H1 (cell line): ENCODE results near the gene THOP1. TPM values are rescaled to one million over a fixed set of nuclear protein-coding genes. Genes with fewer than 3 reads are reported as not detected.

Experiments
- CTCF ChIA-PET: fragments of 300-600 bp; sonication (Branson Sonifier 250); formaldehyde crosslinking; loops from one replicate; lab custom pipeline; 2021; ENCODE audit not compliant: partially characterized antibody; lab: Charles Lee
- POLR2A ChIA-PET: fragments of 300-600 bp; sonication (Branson Sonifier 250); formaldehyde crosslinking; loops from one replicate; lab custom pipeline; 2021; ENCODE audit warnings: inconsistent platforms; ENCODE audit not compliant: partially characterized antibody; lab: Charles Lee
- DNase-seq, 2 experiments: peaks; one replicate each; pipeline versions ENCODE4 v3.0.0 to v3.0.0-alpha.2; 2010 to 2022; ENCODE audit warnings: low spot score in 2 of 2, low read depth in 1 of 2, mixed read lengths in 1 of 2
- FAIRE-seq: peaks from 2 replicates; lab custom pipeline; 2011; peaks lifted over from hg19 to GRCh38; lab: Jason Lieb, UNC
- H2AFZ ChIP-seq: 2 replicates; pipeline ENCODE4 v1.8.1; 2012; ENCODE audit warnings: low read length, inconsistent platforms
- H2AK5ac ChIP-seq: 2 replicates; pipeline ENCODE4 v1.6.1; 2013; ENCODE audit warnings: low read depth, low read length
- H2BK120ac ChIP-seq: replicated peaks from 2 replicates; pipeline ENCODE3; 2013; ENCODE audit warnings: low read depth, low read length, inconsistent platforms
- H2BK12ac ChIP-seq: 2 replicates; pipeline ENCODE4 v1.6.1; 2013; ENCODE audit warnings: low read depth, low read length
- H2BK15ac ChIP-seq: 2 replicates; pipeline ENCODE4 v1.6.1; 2013; ENCODE audit warnings: low read length
- H2BK20ac ChIP-seq: 2 replicates; pipeline ENCODE4 v1.6.1; 2013; ENCODE audit warnings: low read length
- H2BK5ac ChIP-seq: 2 replicates; pipeline ENCODE4 v1.6.1; 2013; ENCODE audit warnings: low read depth, low read length
- H3K14ac ChIP-seq: 2 replicates; pipeline ENCODE4 v1.6.1; 2013; ENCODE audit warnings: inconsistent platforms; ENCODE audit not compliant: insufficient read length
- H3K18ac ChIP-seq: 2 replicates; pipeline ENCODE4 v1.6.1; 2013; ENCODE audit warnings: low read length; ENCODE audit errors: extremely low read depth
- H3K23ac ChIP-seq: 2 replicates; pipeline ENCODE4 v1.6.1; 2013; ENCODE audit warnings: inconsistent platforms; ENCODE audit not compliant: insufficient read length
- H3K23me2 ChIP-seq: 2 replicates; pipeline ENCODE4 v1.6.1; 2013; ENCODE audit warnings: low read depth, low read length
- H3K27ac ChIP-seq: 2 replicates; pipeline ENCODE4 v1.6.1; 2011; ENCODE audit warnings: low read depth, low read length, inconsistent platforms
- H3K27me3 ChIP-seq, 4 experiments: replicated peaks in 1 of 4; 1 replicate in 1 of 4; 2 replicates in 3 of 4; pipeline versions ENCODE4 v1.6.1 to v1.8.1; 2011 to 2013; ENCODE audit warnings: low read length in 3 of 4, mild to moderate bottlenecking in 3 of 4, inconsistent platforms in 2 of 4, mixed read lengths in 2 of 4, moderate library complexity in 1 of 4; ENCODE audit not compliant: control insufficient read depth in 3 of 4, insufficient read depth in 3 of 4; ENCODE audit errors: extremely low read depth in 1 of 4
- H3K36me3 ChIP-seq, 4 experiments: 2 replicates each; pipeline versions ENCODE4 v1.6.1 to v1.8.1; 2011 to 2013; ENCODE audit warnings: mild to moderate bottlenecking in 4 of 4, low read length in 3 of 4, moderate library complexity in 2 of 4, control low read depth in 1 of 4, inconsistent platforms in 1 of 4; ENCODE audit not compliant: insufficient read depth in 4 of 4, control insufficient read depth in 2 of 4
- H3K4ac ChIP-seq: replicated peaks from 2 replicates; pipeline ENCODE3; 2013; ENCODE audit warnings: low read length, low read depth, mixed read lengths, inconsistent platforms; ENCODE audit not compliant: insufficient read length
- H3K4me1 ChIP-seq, 4 experiments: replicated peaks in 1 of 4; 1 replicate in 1 of 4; 2 replicates in 3 of 4; pipeline versions ENCODE4 v1.6.1 to v1.8.1; 2011 to 2013; ENCODE audit warnings: low read length in 3 of 4, inconsistent platforms in 2 of 4, mixed read lengths in 1 of 4; ENCODE audit not compliant: insufficient read depth in 4 of 4, control insufficient read depth in 3 of 4
- H3K4me2 ChIP-seq, 2 experiments: 2 replicates each; pipeline versions ENCODE4 v1.6.1 to v1.8.1; 2011 to 2013; ENCODE audit warnings: low read depth in 2 of 2, low read length in 2 of 2, control low read depth in 1 of 2, inconsistent platforms in 1 of 2, mild to moderate bottlenecking in 1 of 2; ENCODE audit not compliant: insufficient read depth in 1 of 2
- H3K4me3 ChIP-seq, 4 experiments: fragments of 200-600, 300-600 bp in 1 of 4; sonication (generic), shearing (Covaris generic), sonication (Bioruptor Twin) in 1 of 4; 2 replicates each; pipeline versions ENCODE4 v1.5.1 to v1.8.1; 2011 to 2016; ENCODE audit warnings: low read length in 4 of 4, low read depth in 3 of 4, control low read depth in 2 of 4, inconsistent platforms in 2 of 4, mild to moderate bottlenecking in 2 of 4, mixed read lengths in 1 of 4, moderate library complexity in 1 of 4; ENCODE audit not compliant: insufficient read depth in 2 of 4; ENCODE audit errors: extremely low read depth in 1 of 4
- H3K56ac ChIP-seq: replicated peaks from 2 replicates; pipeline ENCODE3; 2013; ENCODE audit warnings: low read depth, mild to moderate bottlenecking, mixed read lengths, low read length, inconsistent platforms; ENCODE audit not compliant: insufficient read length
- H3K79me1 ChIP-seq: 2 replicates; pipeline ENCODE4 v1.6.1; 2013; ENCODE audit warnings: low read depth, low read length, control low read depth
- H3K79me2 ChIP-seq, 2 experiments: 2 replicates each; pipeline versions ENCODE4 v1.6.1 to v1.8.1; 2012 to 2013; ENCODE audit warnings: low read length in 2 of 2, mild to moderate bottlenecking in 2 of 2, inconsistent platforms in 1 of 2; ENCODE audit not compliant: insufficient read depth in 2 of 2, control insufficient read depth in 1 of 2
- H3K9ac ChIP-seq, 4 experiments: replicated peaks in 1 of 4; 1 replicate in 1 of 4; 2 replicates in 3 of 4; pipeline versions ENCODE4 v1.6.1 to v1.8.1; 2011 to 2013; ENCODE audit warnings: low read depth in 3 of 4, low read length in 3 of 4, control low read depth in 2 of 4, mild to moderate bottlenecking in 2 of 4, moderate library complexity in 2 of 4, inconsistent platforms in 1 of 4; ENCODE audit errors: extremely low read depth in 1 of 4
- H3K9me3 ChIP-seq, 2 experiments: 2 replicates each; pipeline versions ENCODE4 v1.6.1 to v1.8.1; 2012 to 2013; ENCODE audit warnings: mild to moderate bottlenecking in 2 of 2, moderate library complexity in 2 of 2, control low read depth in 1 of 2, inconsistent platforms in 1 of 2, low read depth in 1 of 2, low read length in 1 of 2, mixed read lengths in 1 of 2; ENCODE audit not compliant: insufficient read depth in 2 of 2
- H4K20me1 ChIP-seq, 2 experiments: replicated peaks in 1 of 2; 2 replicates each; pipeline versions ENCODE3 to v1.8.1; 2011 to 2013; ENCODE audit warnings: inconsistent platforms in 2 of 2, low read length in 2 of 2, mild to moderate bottlenecking in 1 of 2; ENCODE audit not compliant: insufficient read depth in 2 of 2, control insufficient read depth in 1 of 2
- H4K5ac ChIP-seq: 2 replicates; pipeline ENCODE4 v1.6.1; 2013; ENCODE audit warnings: low read length, low read depth, mixed read lengths, inconsistent platforms; ENCODE audit not compliant: insufficient read length
- H4K8ac ChIP-seq: 2 replicates; pipeline ENCODE4 v1.8.0; 2013; ENCODE audit warnings: mild to moderate bottlenecking, moderate library complexity, low read length, inconsistent platforms; ENCODE audit not compliant: insufficient read depth; ENCODE audit errors: extremely low read depth
- H4K91ac ChIP-seq: replicated peaks from 2 replicates; pipeline ENCODE3; 2013; ENCODE audit warnings: low read length, mixed read lengths, inconsistent platforms; ENCODE audit not compliant: insufficient read length
- SP1 ChIP-seq: IDR thresholded peaks from 2 replicates; pipeline ENCODE4 v1.6.1; 2011; ENCODE audit warnings: low read depth, low read length
- WGBS, 2 experiments: shearing (Covaris generic) in 1 of 2; methylation state at CpG; one replicate each; pipeline versions ENCODE4 v1.1.6 to v1.1.7; 2013 to 2015; ENCODE audit warnings: low lambda C conversion rate in 2 of 2, mixed read lengths in 2 of 2, inconsistent platforms in 1 of 2, low coverage in 1 of 2, missing lambda C conversion rate in 1 of 2; ENCODE audit not compliant: insufficient replicate concordance in 2 of 2, insufficient coverage in 1 of 2, insufficient read length in 1 of 2; ENCODE audit errors: extremely low coverage in 1 of 2, missing lambda C conversion rate in 1 of 2; 5-methylcytosine and 5-hydroxymethylcytosine counted together
- polyA plus RNA-seq, 7 experiments: library from polyadenylated mRNA; depleted of rRNA in 3 of 7; stranded (reverse) in 5 of 7; unstranded in 2 of 7; fragments of >200 nt in 5 of 7; fragments of 200-250 nt in 2 of 7; gene quantifications; 1 replicate in 5 of 7; 2 replicates in 1 of 7; 4 replicates in 1 of 7; pipeline versions ENCODE4 v1.2.1 to v1.2.3, GENCODE V29; 2011 to 2013; ENCODE audit warnings: missing spikeins in 2 of 7, mixed read lengths in 2 of 7
- total RNA-seq: library from RNA; stranded (reverse); fragmentation: NEBNext Ultra II Directional; extraction: Animal tissue kit (Norgen Biotek cat#: 25700); gene quantifications from 2 replicates; pipeline ENCODE4 v1.2.1, GENCODE V29; 2021

THOP1 gene
- total and polyA plus RNA-seq, 2 of the 8 experiments (the other 6 are each of a cell fraction or from before 2014, with no cell fraction given): 136 to 159 TPM

DNA sequence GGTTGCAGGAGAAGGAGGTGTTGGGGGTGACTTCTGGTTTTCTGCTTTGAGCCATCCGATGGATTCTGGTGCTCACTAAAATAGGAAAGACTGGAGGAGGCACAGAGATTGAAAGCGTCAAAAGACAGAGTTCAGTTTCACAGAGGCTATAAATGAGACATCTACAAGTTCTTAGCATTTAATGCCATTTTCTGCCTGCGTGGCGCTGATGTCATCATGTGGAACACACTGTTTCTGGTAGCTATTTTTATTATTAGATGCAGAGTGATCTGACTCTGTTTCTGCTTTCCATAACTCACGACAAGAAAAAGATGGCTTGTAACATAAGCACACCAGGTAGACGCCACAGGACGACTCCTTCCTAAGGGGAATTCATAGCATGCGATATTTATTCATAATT, 42.2 kb upstream of the THOP1 start:
- DNase-seq (no peak), FAIRE-seq (no peak)
- H3K4me1 ChIP-seq: no peaks in the 10 kb centered on the region
- no peak overlapping the region for H3K56ac ChIP-seq
- no peak overlapping the region for H2BK12ac ChIP-seq
- no peak overlapping the region for H3K18ac ChIP-seq
- H4K5ac ChIP-seq: no peak overlapping the region
- H2BK20ac ChIP-seq: no peak overlapping the region
- ChIA-PET CTCF (interaction anchor here (1.2 kb wide), 1 partner anchor 95 kb away, joined by 7 read pairs; no protein-coding TSS in a partner anchor), POLR2A (no interaction called here)
- H4K91ac ChIP-seq: no peak overlapping the region
- H3K79me1 ChIP-seq: no peaks in the 10 kb centered on the region
- no peak overlapping the region for H2BK120ac ChIP-seq
- no peaks in the 10 kb centered on the region for H3K36me3 ChIP-seq
- H2AK5ac ChIP-seq: no peak overlapping the region
- peaks cover 0 to 2% of the 10 kb centered on the region in 2 experiments for H4K20me1 ChIP-seq
- no peak overlapping the region for H3K14ac ChIP-seq
- H2AFZ ChIP-seq: no peak overlapping the region
- no peak overlapping the region for H3K4ac ChIP-seq
- no peak overlapping the region for H3K4me3 ChIP-seq
- 0 out of 2 replicates have a peak, but pooled peaks cover 5% of the 10 kb centered on the region for H3K23me2 ChIP-seq
- WGBS, 2 experiments: 74% methylated on average over 8 of the region's 8 CpGs; no CpG with 5 or more reads in 1 of the 2 experiments
- no peak overlapping the region for H2BK5ac ChIP-seq
- no peak overlapping the region for H2BK15ac ChIP-seq
- H3K79me2 ChIP-seq: peaks cover 0 to 2% of the 10 kb centered on the region in 2 experiments; a peak in 1 of 4 replicates
- no peak overlapping the region for H4K8ac ChIP-seq
- no peak overlapping the region for H3K27ac ChIP-seq
- H3K23ac ChIP-seq: no peak overlapping the region
- 0 out of 7 replicates have a peak, but pooled peaks cover 0 to 2% (median 0%) of the 10 kb centered on the region in 4 experiments for H3K27me3 ChIP-seq
- H3K9me3 ChIP-seq: no peaks in the 10 kb centered on the region
- no peak overlapping the region for H3K9ac ChIP-seq
- H3K4me2 ChIP-seq: no peak overlapping the region
- TF ChIP-seq SP1: no peak
